T-helper 1 cell (primary cell): ENCODE data around the gene ELOA2.
"Not testable (repeated sequence)": the region's sequence is repeated elsewhere in the genome, so short reads cannot be mapped to it uniquely, and the experiment has no call there.

ENCODE experiments used
- DNase-seq, 5 donors: peaks; one replicate each; pipeline ENCODE4 v3.0.0-alpha.2; 2012 to 2020

The ELOA2 gene

DNA sequence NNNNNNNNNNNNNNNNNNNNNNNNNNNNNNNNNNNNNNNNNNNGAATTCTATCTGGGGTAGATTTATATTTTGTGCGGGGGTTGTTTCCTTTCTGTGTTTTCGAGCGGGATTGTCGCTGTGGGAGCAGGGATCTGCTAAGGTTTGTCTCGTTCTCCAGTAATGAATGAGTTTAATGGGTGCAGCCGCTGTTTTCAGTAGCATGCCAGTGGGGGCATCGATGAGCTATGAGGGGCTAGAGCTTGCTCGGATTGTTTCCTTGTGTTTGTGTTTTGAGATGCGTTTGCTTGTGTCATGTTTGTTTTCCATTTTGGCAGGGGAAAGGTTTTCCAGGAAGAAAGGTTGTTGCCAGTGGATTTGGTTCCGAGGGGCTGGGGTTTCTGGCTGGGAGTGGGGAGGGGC, 15.6 kb downstream of the ELOA2 start:
- not testable (repeated sequence) for DNase-seq
